Inflammatory macrophage treated with lipopolysaccharide for 4 hours (primary cell): ENCODE results near the gene FAM168B.

Experiments used
- DNase-seq: peaks from one replicate; pipeline ENCODE4 v3.0.0-alpha.2; 2020

Gene FAM168B

GRCh38 chr2:131093006-131093695 lies at the start of gene FAM168B:
Gene FAM168B, minus strand, starts transcription at chr2:131093460. Its CDS starts 10,814 bp downstream, at chr2:131082646.
- DNase-seq: peak; percentile 92

GRCh38 chr2:131142849-131143248 lies 49.6 kb upstream of the FAM168B start:
- DNase-seq: no peak

- no peak for DNase-seq
Measured at GRCh38 chr2:131140581-131140980, 47.3 kb upstream of the FAM168B start.

- no peak for DNase-seq
Measured at GRCh38 chr2:131132729-131133128, 39.5 kb upstream of the FAM168B start.

GRCh38 chr2:131130298-131130596 lies 37.0 kb upstream of the FAM168B start:
- no peak for DNase-seq

- no peak for DNase-seq
Measured at GRCh38 chr2:131127981-131128380, 34.7 kb upstream of the FAM168B start.

- DNase-seq: no peak
Measured at GRCh38 chr2:131127076-131127475, 33.8 kb upstream of the FAM168B start.

- no peak for DNase-seq
Measured at GRCh38 chr2:131126436-131126835, 33.2 kb upstream of the FAM168B start.

GRCh38 chr2:131125195-131125757 lies 32.0 kb upstream of the FAM168B start:
- no peak for DNase-seq

GRCh38 chr2:131123192-131123591 lies 29.9 kb upstream of the FAM168B start:
- DNase-seq: no peak

- no peak for DNase-seq
Measured at GRCh38 chr2:131122496-131122895, 29.2 kb upstream of the FAM168B start.

- DNase-seq: no peak
Measured at GRCh38 chr2:131121464-131121863, 28.2 kb upstream of the FAM168B start.

GRCh38 chr2:131120815-131121317 lies 27.6 kb upstream of the FAM168B start:
- DNase-seq: no peak

GRCh38 chr2:131115752-131116151 lies 22.5 kb upstream of the FAM168B start:
- no peak for DNase-seq

- DNase-seq: peak; percentile 83
Measured at GRCh38 chr2:131114950-131115349, 21.7 kb upstream of the FAM168B start.

- no peak for DNase-seq
Measured at GRCh38 chr2:131113566-131114227, 20.4 kb upstream of the FAM168B start.

GRCh38 chr2:131112529-131112928 lies 19.3 kb upstream of the FAM168B start:
- DNase-seq: no peak

GRCh38 chr2:131105950-131106801 lies 12.9 kb upstream of the FAM168B start:
- DNase-seq: peak; percentile 87

- peak; percentile 91 for DNase-seq
Measured at GRCh38 chr2:131105156-131105949, 12.1 kb upstream of the FAM168B start, which contains the start of gene PLEKHB2. Gene PLEKHB2, plus strand, starts transcription at chr2:131105336. Its CDS starts 15,606 bp downstream, at chr2:131120942.

- peak; percentile 95 for DNase-seq
Measured at GRCh38 chr2:131104487-131105155, 11.4 kb upstream of the FAM168B start.

- peak; percentile 60 for DNase-seq
Measured at GRCh38 chr2:131103165-131103564, 9.9 kb upstream of the FAM168B start.
